Caki2 (cell line): ENCODE results near the gene KCNT2. TPM values are rescaled to one million over a fixed set of nuclear protein-coding genes. Genes with fewer than 3 reads are reported as not detected.
"Not testable (repeated sequence)": the region's sequence is repeated elsewhere in the genome, so short reads cannot be mapped to it uniquely, and the experiment has no call there.

Experiments
- DNase-seq: peaks from one replicate; pipeline ENCODE4 v3.0.0-alpha.2; 2015; ENCODE audit warnings: low read depth
- in situ Hi-C: cut with HindIII; loops from 2 replicates; pipeline ENCODE4 v1.10.0; 2016; ENCODE audit warnings: low sequenced_read_pairs, low pct_unique_long_range_greater_than_20kb, mixed read lengths
- total RNA-seq: library from RNA; depleted of rRNA; stranded (reverse); fragments of >200 nt; shearing (Covaris generic); gene quantifications from 2 replicates; pipeline ENCODE4 v1.2.3, GENCODE V29; 2014; ENCODE audit warnings: low replicate concordance

KCNT2 gene
- total RNA-seq, 1 experiment from 2014 or later = 0.03 TPM

DNA sequence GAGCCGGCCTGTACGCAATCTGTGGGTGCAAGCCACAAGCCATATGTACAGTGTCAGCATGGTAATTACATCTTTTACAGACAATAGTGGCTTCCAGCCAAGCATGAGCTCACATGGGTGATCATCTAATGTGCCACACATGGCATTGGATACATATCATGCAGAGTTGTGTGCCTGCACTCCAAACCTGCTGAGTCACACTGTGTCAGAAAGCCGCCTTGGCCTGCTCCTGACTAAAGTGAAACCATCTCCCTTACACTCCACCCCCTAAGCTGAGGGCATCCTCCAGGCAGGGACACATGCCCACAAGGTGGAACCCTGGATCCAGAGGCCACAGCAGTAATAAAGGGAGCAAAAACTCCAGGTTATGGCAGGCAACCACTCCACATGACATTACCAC lies 72.5 kb downstream of the KCNT2 start:
- in situ Hi-C loops = no loop called here
- DNase-seq = peak; percentile 48

DNA sequence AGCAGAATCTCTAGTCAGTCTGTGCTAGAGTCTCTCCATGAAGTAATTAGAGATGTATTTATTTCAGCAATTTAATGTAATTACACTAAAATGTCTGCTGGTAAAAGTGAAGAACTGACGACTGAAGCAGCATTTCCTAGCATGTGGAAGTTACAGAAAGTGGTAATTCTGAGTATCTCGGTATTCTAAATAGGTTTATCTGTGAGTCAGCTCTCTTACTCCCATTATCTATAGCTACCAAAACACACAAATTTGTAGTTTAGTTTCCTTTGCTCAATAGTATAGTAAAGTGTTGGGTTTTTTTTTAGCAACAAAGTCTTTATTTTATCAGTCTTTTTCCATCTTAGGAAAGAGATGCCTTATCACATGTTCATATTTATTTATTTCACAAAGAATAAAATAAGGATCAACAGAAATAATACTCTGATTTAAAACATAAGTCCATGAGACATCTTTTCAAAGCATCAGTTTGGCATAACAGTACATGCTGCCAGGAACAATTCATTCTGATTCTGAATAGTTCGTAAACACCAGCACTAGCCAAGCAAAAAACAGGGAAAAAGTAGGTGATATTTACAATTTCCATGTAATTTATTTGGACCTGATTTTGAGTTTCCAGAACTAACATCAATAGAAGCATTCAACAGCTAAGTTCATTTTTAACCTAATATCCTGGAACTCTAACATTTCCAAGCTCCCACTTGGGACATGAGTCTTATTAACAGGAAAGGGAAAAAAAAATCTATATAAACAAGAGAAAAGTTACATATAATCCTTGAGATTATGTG lies 76.3 kb downstream of the KCNT2 start:
- DNase-seq = no peak
- in situ Hi-C loops = no loop called here

DNA sequence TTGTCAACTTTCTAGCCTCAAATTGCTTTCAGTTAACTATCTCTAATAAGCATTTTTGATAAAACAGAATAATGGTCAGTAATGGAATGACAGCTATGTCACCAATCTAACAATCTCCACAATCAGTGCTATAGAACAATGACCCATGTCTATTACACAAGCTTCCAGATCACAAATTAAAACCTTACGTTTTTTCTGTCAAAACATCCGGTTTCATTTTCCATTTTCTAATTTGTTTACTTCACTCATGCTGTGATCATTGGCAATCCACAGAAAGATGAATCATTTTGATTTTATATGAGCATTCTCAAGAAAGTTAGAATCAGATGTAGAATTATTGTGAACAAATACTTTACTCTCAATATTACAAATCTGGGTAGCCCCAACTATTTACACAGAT lies 80.3 kb downstream of the KCNT2 start:
- in situ Hi-C loops = no loop called here
- DNase-seq = no peak

DNA sequence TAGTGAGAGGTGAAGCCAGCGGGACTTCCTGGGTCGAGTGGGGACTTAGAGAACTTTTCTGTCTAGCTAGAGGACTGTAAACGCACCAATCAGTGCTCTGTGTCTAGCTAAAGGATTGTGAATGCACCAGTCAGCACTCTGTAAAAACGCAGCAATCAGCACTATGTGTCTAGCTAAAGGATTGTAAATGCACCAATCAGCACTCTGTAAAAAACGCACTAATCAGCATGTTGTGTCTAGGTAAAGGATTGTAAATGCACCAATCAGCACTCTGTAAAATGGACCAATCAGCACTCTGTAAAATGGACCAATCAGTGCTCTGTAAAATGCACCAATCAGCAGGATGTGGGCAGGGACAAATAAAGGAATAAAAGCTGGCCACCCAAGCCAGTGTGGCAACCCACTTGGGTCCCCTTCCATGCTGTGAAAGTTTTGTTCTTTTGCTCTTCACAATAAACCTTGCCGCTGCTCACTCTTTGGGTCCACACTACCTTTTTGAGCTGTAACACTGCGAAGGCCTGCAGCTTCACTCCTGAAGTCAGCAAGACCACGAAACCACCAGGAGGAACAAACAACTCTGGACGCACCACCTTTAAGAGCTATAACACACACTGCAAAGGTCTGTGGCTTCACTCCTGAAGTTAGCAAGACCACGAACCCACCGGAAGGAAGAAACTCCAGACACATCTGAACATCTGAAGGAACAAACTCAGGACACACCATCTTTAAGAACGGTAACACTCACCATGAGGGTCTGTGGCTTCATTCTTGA lies 85.5 kb downstream of the KCNT2 start:
- DNase-seq, in situ Hi-C loops: not testable (repeated sequence)

DNA sequence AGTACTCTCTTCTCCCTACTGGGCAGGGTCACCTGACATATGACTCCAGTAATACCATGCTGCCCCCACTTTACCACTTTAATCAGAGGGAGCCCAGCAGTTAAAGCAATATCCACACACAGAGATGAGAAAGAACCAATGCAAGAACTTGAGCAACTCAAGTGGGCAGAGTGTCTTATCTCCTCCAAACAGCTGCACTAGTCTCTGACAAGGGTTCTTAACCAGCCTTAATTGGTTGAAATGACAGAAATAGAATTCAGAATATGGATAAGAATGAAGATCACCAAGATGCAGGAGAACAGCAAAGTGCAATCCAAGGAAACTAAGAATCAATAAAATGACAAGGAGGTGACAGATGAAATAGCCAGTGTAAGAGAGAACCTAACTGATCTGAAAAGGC lies 91.0 kb downstream of the KCNT2 start:
- in situ Hi-C loops = no loop called here

DNA sequence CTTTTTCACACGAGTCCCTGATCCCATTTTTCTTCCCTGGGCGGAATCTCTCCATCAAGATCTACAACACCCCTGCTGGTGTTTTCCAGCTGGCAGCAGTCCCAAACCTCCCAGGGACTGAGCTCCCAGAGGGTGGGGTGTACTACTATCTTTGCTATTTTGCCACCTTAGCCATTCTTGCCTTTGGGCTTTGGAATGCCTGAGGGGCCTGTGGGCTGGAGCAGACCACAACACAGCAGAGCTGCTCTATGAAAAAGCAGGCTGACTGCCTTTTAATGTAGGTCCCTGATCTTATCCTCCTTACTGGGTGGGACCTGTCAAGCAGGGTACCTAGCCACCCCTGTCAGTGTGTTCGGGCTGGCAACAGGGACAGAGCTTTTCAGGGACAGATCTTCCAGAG lies 91.9 kb downstream of the KCNT2 start:
- in situ Hi-C loops = no loop called here
- DNase-seq = no peak

More for the DNA sequence above, 91.0 kb downstream of the KCNT2 start:
- DNase-seq = no peak

DNA sequence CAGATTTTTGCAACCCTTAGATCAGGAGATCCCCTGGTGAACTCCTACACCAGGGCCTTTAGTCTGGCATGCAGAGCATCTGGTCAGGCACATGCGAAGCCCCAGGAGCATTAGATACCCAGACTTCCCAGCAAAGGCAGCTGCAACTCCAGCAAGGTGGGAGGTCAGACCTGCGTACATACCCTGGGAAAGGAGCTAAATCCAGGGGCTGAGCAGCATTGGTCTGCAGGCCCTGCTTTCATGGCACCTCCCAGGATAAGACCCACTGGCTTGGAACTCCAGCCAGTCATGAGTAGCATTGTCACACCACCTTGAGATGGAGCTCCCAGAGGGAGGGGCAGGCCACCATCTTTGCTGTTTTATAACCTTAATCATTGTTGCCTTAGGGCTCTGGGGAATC lies 92.3 kb downstream of the KCNT2 start:
- no peak for DNase-seq
- in situ Hi-C loops = no loop called here

DNA sequence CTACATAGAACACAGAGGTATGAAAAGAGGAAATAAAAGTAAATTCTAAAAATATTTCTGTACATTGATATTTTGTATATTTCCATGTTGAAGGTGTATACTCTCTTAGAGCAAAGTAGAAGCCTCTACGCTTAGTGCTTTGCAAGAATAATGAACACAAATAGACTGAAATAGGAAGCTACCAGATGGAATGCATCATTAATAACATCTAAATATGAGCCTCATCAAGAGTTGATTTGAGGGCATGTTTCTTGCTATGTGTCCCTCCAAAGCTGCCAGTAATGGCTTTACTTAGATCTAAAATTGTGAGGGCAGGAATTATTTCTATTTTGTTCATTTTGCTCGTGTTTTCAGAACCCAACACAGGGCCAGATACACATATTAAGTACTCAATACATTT lies 94.4 kb downstream of the KCNT2 start:
- DNase-seq = no peak
- in situ Hi-C loops = no loop called here

DNA sequence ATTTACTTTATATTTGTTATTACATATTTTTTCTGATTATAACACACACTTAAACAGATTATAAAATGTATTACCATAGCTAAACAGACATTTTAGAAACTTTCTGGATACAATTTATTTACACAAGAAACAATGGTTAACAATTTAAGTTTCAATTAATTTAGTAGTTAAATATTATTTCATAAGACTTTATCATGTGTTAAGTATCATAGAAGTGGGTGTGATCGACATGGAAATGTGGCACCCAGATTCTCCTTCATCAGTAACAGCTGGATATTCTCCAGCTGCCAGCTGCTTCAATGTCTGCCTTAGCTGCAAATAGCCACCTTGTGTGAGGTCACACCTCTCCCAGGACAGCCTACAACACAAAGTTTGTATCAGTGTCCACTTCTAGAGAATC lies 97.8 kb downstream of the KCNT2 start:
- no peak for DNase-seq
- in situ Hi-C loops = no loop called here

DNA sequence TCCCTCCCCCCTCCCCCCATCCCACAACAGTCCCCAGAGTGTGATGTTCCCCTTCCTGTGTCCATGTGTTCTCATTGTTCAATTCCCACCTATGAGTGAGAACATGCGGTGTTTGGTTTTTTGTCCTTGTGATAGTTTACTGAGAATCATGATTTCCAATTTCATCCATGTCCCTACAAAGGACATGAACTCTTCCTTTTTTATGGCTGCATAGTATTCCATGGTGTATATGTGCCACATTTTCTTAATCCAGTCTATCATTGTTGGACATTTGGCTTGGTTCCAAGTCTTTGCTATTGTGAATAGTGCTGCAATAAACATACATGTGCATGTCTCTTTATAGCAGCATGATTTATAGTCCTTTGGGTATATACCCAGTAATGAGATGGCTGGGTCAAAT lies 104.0 kb downstream of the KCNT2 start:
- in situ Hi-C loops, DNase-seq: not testable (repeated sequence)

DNA sequence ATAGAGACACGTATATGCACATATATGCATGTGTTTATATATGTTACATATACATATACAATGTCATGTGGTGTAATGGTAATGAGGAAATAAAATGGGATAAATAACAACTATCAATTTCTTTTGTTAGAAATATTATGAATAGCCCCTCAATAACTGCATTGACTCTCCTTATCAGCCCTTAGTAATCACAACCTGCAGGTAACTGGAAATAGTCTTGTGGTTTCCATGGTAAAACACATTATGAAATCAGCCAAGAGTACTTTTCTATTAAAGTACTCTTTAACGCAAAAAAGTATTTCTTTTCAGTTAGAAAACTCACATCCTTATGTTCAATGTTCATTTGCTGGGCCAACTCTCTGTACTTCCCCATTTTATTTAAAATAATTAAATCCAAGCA lies 105.8 kb downstream of the KCNT2 start:
- DNase-seq = no peak
- in situ Hi-C loops = no loop called here

DNA sequence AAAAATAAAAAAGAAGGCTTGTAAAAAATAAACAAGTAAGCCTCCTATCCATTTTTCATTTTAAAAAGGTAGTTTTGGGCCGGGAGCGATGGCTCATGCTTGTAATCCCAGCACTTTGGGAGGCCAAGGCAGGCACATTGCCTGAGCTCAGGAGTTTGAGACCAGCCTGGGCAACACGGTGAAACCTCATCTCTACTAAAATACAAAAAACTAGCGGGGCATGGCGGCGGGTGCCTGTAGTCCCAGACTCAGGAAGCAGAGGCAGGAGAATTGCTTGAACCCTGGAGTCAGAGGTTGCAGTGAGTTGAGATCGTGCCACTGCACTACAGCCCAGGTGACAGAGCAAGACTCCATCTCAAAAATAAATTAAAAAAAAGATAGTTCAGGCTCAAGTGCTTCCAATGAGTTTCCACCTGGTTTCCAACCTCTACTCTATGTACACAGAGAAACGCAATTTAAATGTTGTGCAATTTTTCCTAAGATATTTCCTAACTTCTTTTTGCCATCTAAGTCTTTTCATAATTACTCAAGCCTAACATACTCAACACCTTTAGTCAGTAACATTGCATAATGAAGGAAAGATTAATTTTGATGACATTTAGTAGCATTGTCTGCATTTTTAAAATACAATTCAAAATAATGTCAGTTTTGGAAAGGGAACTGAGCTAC lies 106.3 kb downstream of the KCNT2 start:
- in situ Hi-C loops = no loop called here

DNA sequence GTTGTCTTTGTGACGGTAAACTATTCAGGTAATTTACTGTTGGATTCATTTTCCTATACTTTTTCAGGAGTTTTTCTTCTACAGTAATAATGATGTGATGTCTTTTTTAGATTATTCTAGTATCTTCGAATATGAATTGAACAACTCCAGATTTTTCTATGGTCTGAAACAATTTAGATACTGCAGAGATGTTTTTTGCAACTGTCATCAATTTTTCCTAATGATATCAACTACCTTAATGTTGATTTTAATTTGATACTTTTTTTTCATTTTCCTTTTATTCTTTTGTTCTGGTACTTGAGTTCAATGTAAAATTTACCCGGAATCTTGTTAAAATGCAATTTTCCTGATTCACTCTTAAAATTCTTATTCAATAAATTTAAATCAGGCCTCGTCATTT lies 110.4 kb downstream of the KCNT2 start:
- no peak for DNase-seq
- in situ Hi-C loops = no loop called here

More for the DNA sequence above, 106.3 kb downstream of the KCNT2 start:
- DNase-seq = no peak

DNA sequence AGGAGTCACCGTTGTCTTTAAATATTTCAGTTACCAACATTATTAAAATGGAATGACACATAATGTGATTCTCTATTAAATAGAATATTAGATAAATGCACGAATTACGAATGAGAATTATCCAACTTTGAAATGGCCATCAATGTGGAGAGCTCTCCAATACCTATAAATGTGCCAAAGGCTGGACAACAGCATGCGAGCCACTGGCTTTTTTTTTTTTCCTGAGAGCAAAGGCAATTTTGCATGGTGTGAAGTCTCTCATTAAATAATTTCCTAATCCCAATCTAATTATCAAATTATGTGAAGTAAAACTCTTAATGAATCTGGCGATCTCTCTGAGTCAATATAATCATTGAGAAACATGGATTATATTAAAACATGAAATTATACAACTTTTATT lies 113.5 kb downstream of the KCNT2 start:
- no peak for DNase-seq
- in situ Hi-C loops = no loop called here

DNA sequence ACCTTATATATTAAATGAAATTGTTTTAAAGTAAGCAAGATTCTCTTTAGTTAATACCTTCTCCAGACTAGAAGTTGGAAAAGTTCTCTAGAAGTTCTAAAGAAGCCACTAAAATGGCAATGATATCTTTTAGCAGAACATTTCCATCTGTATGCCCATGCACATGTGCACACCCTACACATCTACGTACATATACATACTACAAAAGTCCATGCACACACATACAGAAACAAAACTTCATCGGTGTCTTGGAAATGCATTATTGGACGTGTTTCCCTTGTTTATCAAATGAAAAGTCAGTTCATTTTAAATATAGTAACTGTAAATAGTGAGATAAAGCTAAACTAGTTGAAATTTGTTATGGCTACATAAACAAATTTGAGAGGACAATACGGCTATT lies 114.4 kb downstream of the KCNT2 start:
- in situ Hi-C loops = no loop called here
- DNase-seq = no peak

DNA sequence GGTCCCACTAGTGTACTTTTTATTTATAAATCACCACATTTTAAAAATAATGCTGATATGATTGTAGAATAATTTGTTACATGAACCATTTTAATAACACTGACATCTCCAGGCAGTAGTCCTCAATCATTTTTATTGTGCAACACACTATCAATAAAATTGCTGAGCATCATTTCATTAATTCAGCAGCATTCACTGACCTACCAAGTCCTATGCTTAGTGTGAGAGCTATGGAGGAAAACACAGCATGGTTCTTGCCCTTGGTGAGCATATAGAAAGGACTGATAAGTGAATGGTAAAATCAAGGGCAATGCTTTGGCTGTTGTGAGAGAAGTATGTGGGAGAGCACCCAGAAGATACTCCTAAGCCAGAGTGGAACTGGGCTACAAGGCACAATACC lies 119.7 kb downstream of the KCNT2 start:
- in situ Hi-C loops = no loop called here
- no peak for DNase-seq

DNA sequence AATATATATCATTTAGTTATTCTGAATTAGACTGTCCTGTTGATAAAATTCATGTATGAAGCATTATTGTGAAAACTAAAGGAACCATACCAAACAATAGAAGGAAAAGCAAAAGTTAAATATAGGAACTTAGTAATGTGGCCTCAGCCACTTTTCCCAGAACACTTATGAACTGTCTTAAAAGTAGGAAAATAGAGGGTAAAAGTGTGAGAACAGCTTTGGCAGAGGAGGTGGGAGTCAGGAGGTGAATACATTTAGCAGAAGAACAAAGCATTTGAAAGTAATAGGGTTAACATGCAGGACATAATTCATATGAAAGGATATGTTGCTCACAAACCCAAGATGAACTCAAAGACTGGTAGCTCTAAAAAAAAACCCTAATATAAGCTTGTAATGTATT lies 121.9 kb downstream of the KCNT2 start:
- no peak for DNase-seq

DNA sequence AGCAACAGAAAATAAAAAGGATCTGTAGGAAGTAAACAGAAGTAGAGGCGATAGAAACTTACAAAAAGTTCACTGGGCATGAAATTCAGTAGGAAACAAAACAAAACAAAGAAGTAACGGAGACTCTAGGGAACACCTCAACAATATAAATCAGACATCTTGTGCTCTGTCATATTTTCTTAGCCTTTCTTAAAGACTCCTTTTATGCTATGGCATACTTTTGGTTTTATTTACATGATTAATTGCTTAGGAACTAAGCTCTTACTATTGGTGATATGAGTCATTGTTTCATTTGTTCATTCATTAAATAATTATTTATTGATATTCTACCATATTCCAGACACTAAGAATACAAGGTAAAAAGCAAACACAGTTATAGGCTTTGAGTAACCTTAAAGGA lies 126.6 kb downstream of the KCNT2 start:
- in situ Hi-C loops = no loop called here
- DNase-seq = no peak

More for the DNA sequence above, 121.9 kb downstream of the KCNT2 start:
- in situ Hi-C loops = no loop called here

DNA sequence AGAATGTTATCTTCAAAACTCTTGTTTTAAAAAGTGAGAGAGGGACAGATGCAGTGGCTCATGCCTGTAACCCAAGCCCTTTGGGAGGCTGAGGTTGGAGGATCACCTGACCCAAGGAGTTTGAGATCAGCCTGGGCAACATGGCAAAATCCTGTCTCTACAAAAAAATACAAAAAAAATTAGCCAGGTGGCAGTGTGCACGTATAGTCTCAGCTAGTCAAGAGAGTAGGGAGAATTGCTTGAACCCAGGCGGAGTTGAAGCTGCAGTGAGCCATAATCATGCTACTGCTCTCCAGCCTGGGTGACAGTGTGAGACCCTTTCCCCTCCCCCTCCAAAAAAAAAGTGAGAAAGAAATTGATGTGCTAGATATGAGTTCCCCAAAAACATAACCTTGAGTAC lies 131.0 kb downstream of the KCNT2 start:
- in situ Hi-C loops = no loop called here
- no peak for DNase-seq
